Cerebellar cortex (tissue), 1 donor: Measurements from ENCODE around the gene GABRB3.
"Not testable (repeated sequence)": the region's sequence is repeated elsewhere in the genome, so short reads cannot be mapped to it uniquely, and the experiment has no call there.

ENCODE experiments used
- DNase-seq: peaks from one replicate; pipeline ENCODE4 v3.0.0-alpha.2; 2015; ENCODE audit warnings: low spot score

The GABRB3 gene

GRCh38 chr15:26736502-26737248 is 36.2 kb downstream of the GABRB3 start:
- no peak for DNase-seq

- DNase-seq, result no peak
Measured at GRCh38 chr15:26731965-26732364, 40.9 kb downstream of the GABRB3 start.

GRCh38 chr15:26729581-26729980 is 43.3 kb downstream of the GABRB3 start:
- no peak for DNase-seq

- no peak for DNase-seq
Measured at GRCh38 chr15:26729030-26729429, 43.8 kb downstream of the GABRB3 start.

GRCh38 chr15:26724381-26725150 is 48.3 kb downstream of the GABRB3 start:
- DNase-seq, result no peak

GRCh38 chr15:26722621-26723160 is 50.2 kb downstream of the GABRB3 start:
- no peak for DNase-seq

- no peak for DNase-seq
Measured at GRCh38 chr15:26721232-26721967, 51.5 kb downstream of the GABRB3 start.

GRCh38 chr15:26720546-26720945 is 52.3 kb downstream of the GABRB3 start:
- DNase-seq, result no peak

- not testable (repeated sequence) for DNase-seq
Measured at GRCh38 chr15:26719866-26720265, 53.0 kb downstream of the GABRB3 start.

GRCh38 chr15:26716069-26716468 is 56.8 kb downstream of the GABRB3 start:
- DNase-seq, result no peak

- DNase-seq, result no peak
Measured at GRCh38 chr15:26713498-26713897, 59.4 kb downstream of the GABRB3 start.

- DNase-seq, result no peak
Measured at GRCh38 chr15:26712335-26712734, 60.5 kb downstream of the GABRB3 start.

- DNase-seq, result no peak
Measured at GRCh38 chr15:26711445-26711844, 61.4 kb downstream of the GABRB3 start.

GRCh38 chr15:26702381-26702780 is 70.5 kb downstream of the GABRB3 start:
- no peak for DNase-seq

- no peak for DNase-seq
Measured at GRCh38 chr15:26698555-26698954, 74.3 kb downstream of the GABRB3 start.

GRCh38 chr15:26697913-26698312 is 75.0 kb downstream of the GABRB3 start:
- DNase-seq, result peak; percentile 37

GRCh38 chr15:26691249-26691648 is 81.6 kb downstream of the GABRB3 start:
- no peak for DNase-seq

GRCh38 chr15:26690778-26691177 is 82.1 kb downstream of the GABRB3 start:
- DNase-seq, result no peak

- DNase-seq, result no peak
Measured at GRCh38 chr15:26689462-26689861, 83.4 kb downstream of the GABRB3 start.

GRCh38 chr15:26686547-26687187 is 86.2 kb downstream of the GABRB3 start:
- DNase-seq, result peak; percentile 47

GRCh38 chr15:26682598-26683164 is 90.2 kb downstream of the GABRB3 start:
- no peak for DNase-seq

- DNase-seq, result no peak
Measured at GRCh38 chr15:26679927-26680326, 92.9 kb downstream of the GABRB3 start.
